Spleen (tissue), 11 donors: ENCODE measurements around the gene WDR59. TPM values are rescaled to one million over a fixed set of nuclear protein-coding genes. Genes with fewer than 3 reads are reported as not detected.

Experiments
- DNase-seq: peaks from one replicate; pipeline ENCODE4 v3.0.0-alpha.2; 2020
- H3K27ac ChIP-seq, 8 donors: fragments of 200-600 bp; sonication (generic) in 7 of 8; 1 replicate in 4 of 8; 2 replicates in 4 of 8; pipeline versions ENCODE4 v1.5.0 to v1.8.0; 2016 to 2021; ENCODE audit warnings: inconsistent platforms in 4 of 8, mild to moderate bottlenecking in 4 of 8, moderate library complexity in 1 of 8
- H3K27me3 ChIP-seq, 7 donors: fragments of 200-600 bp; sonication (generic) in 6 of 7; replicated peaks in 1 of 7; 1 replicate in 4 of 7; 2 replicates in 3 of 7; pipeline versions ENCODE4 v1.5.0 to v1.8.0; 2016 to 2021; ENCODE audit warnings: inconsistent platforms in 3 of 7, mild to moderate bottlenecking in 1 of 7
- H3K36me3 ChIP-seq, 6 donors: fragments of 200-600 bp; sonication (generic) in 5 of 6; 1 replicate in 4 of 6; 2 replicates in 2 of 6; pipeline versions ENCODE4 v1.5.0 to v1.8.0; 2016 to 2021; ENCODE audit warnings: inconsistent platforms in 2 of 6
- H3K4me1 ChIP-seq, 6 donors: fragments of 200-600 bp; sonication (generic) in 5 of 6; 1 replicate in 3 of 6; 2 replicates in 3 of 6; pipeline versions ENCODE4 v1.5.0 to v1.8.0; 2016 to 2021; ENCODE audit warnings: inconsistent platforms in 3 of 6
- H3K4me3 ChIP-seq, 8 donors: fragments of 200-600 bp; sonication (generic) in 7 of 8; 1 replicate in 4 of 8; 2 replicates in 4 of 8; pipeline versions ENCODE4 v1.5.0 to v1.8.0; 2016 to 2021; ENCODE audit warnings: inconsistent platforms in 4 of 8, mild to moderate bottlenecking in 4 of 8, moderate library complexity in 2 of 8
- H3K9me3 ChIP-seq, 8 donors: fragments of 200-600 bp; sonication (generic) in 7 of 8; 1 replicate in 4 of 8; 2 replicates in 4 of 8; pipeline versions ENCODE4 v1.5.0 to v1.8.0; 2016 to 2021; ENCODE audit warnings: inconsistent platforms in 4 of 8
- POLR2A ChIP-seq, 3 donors: fragments of 450-650 bp; IDR thresholded peaks; one replicate each; pipeline ENCODE4 v1.5.1; 2017; ENCODE audit warnings: antibody characterized with exemption in 3 of 3, mild to moderate bottlenecking in 1 of 3
- POLR2AphosphoS5 ChIP-seq, 3 donors: sonication (generic); formaldehyde crosslinking; IDR thresholded peaks; one replicate each; pipeline ENCODE4 v1.5.1; 2017; ENCODE audit warnings: antibody characterized with exemption in 3 of 3
- WGBS, 5 donors: extraction: QIAGEN DNeasy Blood & Tissue Kit in 3 of 5; methylation state at CpG; one replicate each; pipeline versions ENCODE4 v1.1.5 to v1.1.7; 2013 to 2018; 5-methylcytosine and 5-hydroxymethylcytosine counted together
- intact Hi-C: fragments of 100-400 bp; cut with DNase I; formaldehyde crosslinking; loops from one replicate; pipeline ENCODE4 v1.15.0; 2023; ENCODE audit warnings: low total_unique reads
- polyA plus RNA-seq, 3 donors: library from polyadenylated mRNA; stranded (reverse); fragments of 200-250 nt; gene quantifications; one replicate each; pipeline ENCODE4 v1.2.1, GENCODE V29; 2013
- total RNA-seq, 7 donors: library from RNA; depleted of rRNA in 3 of 7; stranded (reverse); fragments of >200 nt in 3 of 7; fragmentation: NEBNext Ultra II Directional in 4 of 7; extraction: Animal tissue kit (Norgen Biotek cat#: 25700) in 4 of 7; gene quantifications; one replicate each; pipeline versions ENCODE4 v1.1.0 to v1.2.1, GENCODE V29; 2016 to 2021
- TF ChIP-seq, protein P1 (sequence below), 11 experiments: fragments of 200-600 bp in 7 of 11; fragments of 450-650 bp in 4 of 11; sonication (generic) in 4 of 11; IDR thresholded peaks in 8 of 11; conservative IDR thresholded peaks in 3 of 11; 1 replicate in 7 of 11; 2 replicates in 4 of 11; pipeline versions ENCODE4 v1.4.0 to v1.8.0; 2016 to 2021; ENCODE audit warnings: antibody characterized with exemption in 11 of 11, inconsistent platforms in 4 of 11, mild to moderate bottlenecking in 1 of 11
- donor health status: healthy with polysubstance abuse.
- donor health status: DM: no; HTN: no; CAD: no; lungs with moderate emphysema.
- donor health status: DM: no; HTN: no; CAD: no.
- donor health status: Bipolar disorder and iron deficiency.
- donor health status: healthy.
- donor health status: DM: no; HTN: no; CAD: no.
- donor health status: DM: yes; HTN: yes; CAD: no.

WDR59 gene
- total and polyA plus RNA-seq, 10 donors = 18.1 to 76.7 (median 46.4) TPM

DNA sequence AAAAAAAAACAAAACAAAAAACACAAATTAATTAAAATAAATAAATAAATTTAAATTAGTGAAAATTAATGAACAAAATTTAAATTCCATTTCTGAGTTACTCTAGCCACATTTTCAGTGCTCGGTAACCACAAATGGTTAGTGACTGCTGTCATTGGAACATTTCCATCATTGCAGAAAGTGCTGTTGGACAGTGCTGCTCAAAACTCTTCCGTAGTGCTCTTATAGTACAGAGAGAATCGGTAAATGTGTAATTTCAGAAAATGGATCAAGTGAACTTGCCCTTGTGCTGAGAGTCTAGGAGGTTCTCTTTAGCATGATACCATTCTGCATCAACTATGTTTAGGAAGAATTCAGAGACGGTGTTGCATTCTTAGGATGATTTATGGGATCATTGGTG is 37.6 kb upstream of the WDR59 start:
- TF ChIP-seq POLR2AphosphoS5 (IDR thresholded peaks at IDR 0.05) = no peak
- TF ChIP-seq, protein P1, sequence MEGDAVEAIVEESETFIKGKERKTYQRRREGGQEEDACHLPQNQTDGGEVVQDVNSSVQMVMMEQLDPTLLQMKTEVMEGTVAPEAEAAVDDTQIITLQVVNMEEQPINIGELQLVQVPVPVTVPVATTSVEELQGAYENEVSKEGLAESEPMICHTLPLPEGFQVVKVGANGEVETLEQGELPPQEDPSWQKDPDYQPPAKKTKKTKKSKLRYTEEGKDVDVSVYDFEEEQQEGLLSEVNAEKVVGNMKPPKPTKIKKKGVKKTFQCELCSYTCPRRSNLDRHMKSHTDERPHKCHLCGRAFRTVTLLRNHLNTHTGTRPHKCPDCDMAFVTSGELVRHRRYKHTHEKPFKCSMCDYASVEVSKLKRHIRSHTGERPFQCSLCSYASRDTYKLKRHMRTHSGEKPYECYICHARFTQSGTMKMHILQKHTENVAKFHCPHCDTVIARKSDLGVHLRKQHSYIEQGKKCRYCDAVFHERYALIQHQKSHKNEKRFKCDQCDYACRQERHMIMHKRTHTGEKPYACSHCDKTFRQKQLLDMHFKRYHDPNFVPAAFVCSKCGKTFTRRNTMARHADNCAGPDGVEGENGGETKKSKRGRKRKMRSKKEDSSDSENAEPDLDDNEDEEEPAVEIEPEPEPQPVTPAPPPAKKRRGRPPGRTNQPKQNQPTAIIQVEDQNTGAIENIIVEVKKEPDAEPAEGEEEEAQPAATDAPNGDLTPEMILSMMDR (IDR thresholded peaks at IDR 0.05 in 8 of 11, conservative IDR thresholded peaks at IDR 0.05 in 3 of 11) = no peak
- no peak for TF ChIP-seq POLR2A (IDR thresholded peaks at IDR 0.05)
- peaks cover 0 to 36% (median 8%) of the 10 kb centered on the region in 6 donors for H3K4me1 ChIP-seq
- no peaks in the 10 kb centered on the region for H3K36me3 ChIP-seq
- WGBS, 5 donors = 92 to 99% (median 94%) methylated on average over 4 of the region's 4 CpGs
- H3K9me3 ChIP-seq = peaks cover 0 to 23% (median 18%) of the 10 kb centered on the region in 8 donors
- DNase-seq = no peak
- no peak overlapping the region for H3K27ac ChIP-seq
- intact Hi-C loops = no loop called here
- H3K27me3 ChIP-seq = no peaks in the 10 kb centered on the region
- H3K4me3 ChIP-seq = no peak overlapping the region

DNA sequence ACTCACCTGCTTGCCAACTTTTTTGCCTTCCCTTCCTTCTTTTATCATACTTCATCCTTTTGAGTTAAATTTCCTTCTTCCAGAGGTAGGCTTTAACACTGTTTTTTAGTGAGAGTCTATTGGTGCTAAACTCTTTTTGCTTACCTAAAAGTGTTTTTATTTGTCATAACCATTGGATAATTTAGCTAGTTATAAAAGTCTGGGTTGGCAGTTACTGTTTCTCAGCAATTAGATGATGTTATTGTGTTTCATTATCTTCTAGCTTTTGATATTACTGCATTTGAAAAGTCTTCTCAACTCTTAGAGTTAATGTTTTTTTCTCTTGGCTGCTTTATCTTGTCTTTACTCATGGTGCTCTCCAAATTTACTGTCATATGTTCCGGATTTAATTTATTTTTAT is 36.5 kb upstream of the WDR59 start:
- intact Hi-C loops = no loop called here
- Histone ChIP-seq H3K27ac (no peak overlapping the region), H3K9me3 (peaks cover 0 to 23% (median 18%) of the 10 kb centered on the region in 8 donors), H3K36me3 (no peaks in the 10 kb centered on the region), H3K27me3 (no peaks in the 10 kb centered on the region), H3K4me1 (peaks cover 0 to 33% (median 8%) of the 10 kb centered on the region in 6 donors), H3K4me3 (no peak overlapping the region)
- 93 to 100% (median 97%) methylated on average over 1 of the region's 1 CpG for WGBS, 5 donors
- DNase-seq = no peak
- TF ChIP-seq, protein P1 (IDR thresholded peaks at IDR 0.05 in 8 of 11, conservative IDR thresholded peaks at IDR 0.05 in 3 of 11) = no peak
- TF ChIP-seq POLR2AphosphoS5 (IDR thresholded peaks at IDR 0.05) (no peak), POLR2A (IDR thresholded peaks at IDR 0.05) (no peak)

DNA sequence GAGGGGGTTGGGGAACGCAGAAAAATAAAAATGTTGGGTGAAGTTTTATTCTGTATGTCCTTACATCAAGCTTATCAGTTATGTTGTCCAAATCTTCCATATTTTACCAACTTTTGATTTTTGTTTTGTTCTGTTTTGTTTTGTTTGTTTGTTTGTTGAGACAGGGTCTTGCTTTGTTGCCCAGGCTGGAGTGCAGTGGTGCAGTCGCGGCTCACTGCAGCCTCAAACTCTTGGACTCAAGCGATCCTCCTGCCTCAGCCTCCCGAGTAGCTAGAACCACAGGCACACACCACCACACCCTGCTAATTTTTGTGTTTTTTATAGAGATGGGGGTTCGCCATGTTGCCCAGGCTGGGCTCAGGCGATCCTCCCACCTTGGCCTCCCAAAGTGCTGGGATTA is 34.7 kb upstream of the WDR59 start:
- no peaks in the 10 kb centered on the region for H3K36me3 ChIP-seq
- 93 to 98% (median 97%) methylated on average over 7 of the region's 7 CpGs for WGBS, 5 donors
- no peak for DNase-seq
- no peak overlapping the region for H3K4me3 ChIP-seq
- intact Hi-C loops = no loop called here
- peaks cover 0 to 15% (median 2%) of the 10 kb centered on the region in 6 donors for H3K4me1 ChIP-seq
- H3K9me3 ChIP-seq = peaks cover 0 to 23% (median 18%) of the 10 kb centered on the region in 8 donors
- H3K27me3 ChIP-seq = no peaks in the 10 kb centered on the region
- H3K27ac ChIP-seq = no peak overlapping the region
- TF ChIP-seq POLR2A (IDR thresholded peaks at IDR 0.05) (no peak), POLR2AphosphoS5 (IDR thresholded peaks at IDR 0.05) (no peak)
- TF ChIP-seq, protein P1 (IDR thresholded peaks at IDR 0.05 in 8 of 11, conservative IDR thresholded peaks at IDR 0.05 in 3 of 11) = no peak

DNA sequence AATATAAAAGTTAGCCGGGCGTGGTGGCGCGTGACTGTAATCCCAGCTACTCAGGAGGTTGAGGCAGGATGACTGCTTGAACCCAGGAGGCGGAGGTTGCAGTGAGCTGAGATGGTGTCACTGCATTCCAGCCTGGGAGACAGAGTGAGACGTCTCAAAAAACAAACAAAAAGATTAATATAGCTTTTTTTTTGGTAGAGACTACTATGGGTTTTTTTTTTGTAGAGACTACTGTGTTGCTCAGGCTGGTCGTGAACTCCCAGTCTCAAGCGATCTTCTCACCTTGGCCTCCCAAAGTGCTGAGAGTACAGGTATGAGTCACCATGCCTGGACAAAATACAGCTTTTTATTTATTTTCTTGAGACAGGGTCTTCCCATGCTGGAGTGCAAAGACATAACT is 34.1 kb upstream of the WDR59 start:
- Histone ChIP-seq H3K9me3 (peaks cover 0 to 23% (median 18%) of the 10 kb centered on the region in 8 donors), H3K27me3 (no peaks in the 10 kb centered on the region), H3K27ac (no peak overlapping the region), H3K36me3 (no peaks in the 10 kb centered on the region), H3K4me1 (peaks cover 0 to 9% (median 0%) of the 10 kb centered on the region in 6 donors), H3K4me3 (no peak overlapping the region)
- TF ChIP-seq, protein P1 (IDR thresholded peaks at IDR 0.05 in 8 of 11, conservative IDR thresholded peaks at IDR 0.05 in 3 of 11) = no peak
- TF ChIP-seq POLR2AphosphoS5 (IDR thresholded peaks at IDR 0.05) = no peak
- no peak for TF ChIP-seq POLR2A (IDR thresholded peaks at IDR 0.05)
- 81 to 92% (median 84%) methylated on average over 8 of the region's 8 CpGs for WGBS, 5 donors
- intact Hi-C loops = no loop called here
- no peak for DNase-seq
